AG04449 (cell line): Measurements from ENCODE around the gene KCNK3.

Experiments
- CTCF ChIA-PET: fragments of 350-600 bp; formaldehyde crosslinking; extraction: SDS; loops from one replicate; lab custom pipeline; 2021; ENCODE audit warnings: antibody characterized with exemption; lab: Yijun Ruan, JAX
- POLR2A ChIA-PET: fragments of 400-600, 350-600 bp; formaldehyde crosslinking; extraction: SDS; loops from one replicate; lab custom pipeline; 2020; ENCODE audit warnings: antibody characterized with exemption, inconsistent platforms; lab: Yijun Ruan, JAX
- DNase-seq: peaks from one replicate; pipeline ENCODE4 v3.0.0-alpha.2; 2010; ENCODE audit warnings: low read depth, low spot score
- H3K4me3 ChIP-seq: 2 replicates; pipeline ENCODE4 v1.5.1; 2011; ENCODE audit warnings: low read depth, mild to moderate bottlenecking, control low read depth, low read length
- CTCF ChIP-seq: IDR thresholded peaks from one replicate; pipeline ENCODE4 v1.5.1; 2011; ENCODE audit warnings: mild to moderate bottlenecking, moderate library complexity, low read length, control low read depth, inconsistent platforms; ENCODE audit not compliant: insufficient read depth; ENCODE audit errors: missing control alignments

KCNK3 gene

GRCh38 chr2:26691161-26691560 is 1.4 kb upstream of the KCNK3 start:
- no peak for DNase-seq

GRCh38 chr2:26691881-26692278 is 642 bp upstream of the KCNK3 start:
- H3K4me3 ChIP-seq = no peak overlapping the region
- CTCF ChIA-PET = interaction anchor here (1.4 kb wide), 1 partner anchor 54 kb away, joined by 3 read pairs; no protein-coding TSS in a partner anchor
- no peak for DNase-seq
- POLR2A ChIA-PET = no interaction called here
- no peak for TF ChIP-seq CTCF

More at GRCh38 chr2:26691161-26691560, 1.4 kb upstream of the KCNK3 start:
- no peak overlapping the region for H3K4me3 ChIP-seq
- ChIA-PET POLR2A (no interaction called here), CTCF (interaction anchor here (1.4 kb wide), 1 partner anchor 55 kb away, joined by 3 read pairs; no protein-coding TSS in a partner anchor)
- TF ChIP-seq CTCF = no peak

GRCh38 chr2:26692897-26693849 is 651 bp downstream of the KCNK3 start:
- no peak for TF ChIP-seq CTCF
- POLR2A ChIA-PET = no interaction called here

GRCh38 chr2:26694001-26694400 is 1.5 kb downstream of the KCNK3 start:
- H3K4me3 ChIP-seq = no peak overlapping the region
- no peak for DNase-seq
- CTCF ChIA-PET = interaction anchor here (0.7 to 1.9 kb wide), 2 partner anchors 14 to 88 kb away, joined by 3 to 9 read pairs; no protein-coding TSS in a partner anchor
- POLR2A ChIA-PET = no interaction called here
- no peak for TF ChIP-seq CTCF

More at GRCh38 chr2:26692897-26693849, 651 bp downstream of the KCNK3 start:
- peak overlapping the region; percentile 34 for H3K4me3 ChIP-seq
- CTCF ChIA-PET = interaction anchor here (1.9 kb wide), 1 partner anchor 87 kb away, joined by 9 read pairs; no protein-coding TSS in a partner anchor
- no peak for DNase-seq

- no peak overlapping the region for H3K4me3 ChIP-seq
- POLR2A ChIA-PET = no interaction called here
- no peak for TF ChIP-seq CTCF
- CTCF ChIA-PET = interaction anchor here (0.9 to 1.1 kb wide), 2 partner anchors 10 to 91 kb away, joined by 3 to 4 read pairs; no protein-coding TSS in a partner anchor
- peak; percentile 62 for DNase-seq
Observed at GRCh38 chr2:26696351-26696816, 3.9 kb downstream of the KCNK3 start.

GRCh38 chr2:26697425-26697824 is 4.9 kb downstream of the KCNK3 start:
- POLR2A ChIA-PET = no interaction called here
- no peak for TF ChIP-seq CTCF
- no peak for DNase-seq
- CTCF ChIA-PET = no interaction called here
- H3K4me3 ChIP-seq = no peak overlapping the region
